ENCODE results near the gene PRRC2B.
"Not testable (repeated sequence)": the region's sequence is repeated elsewhere in the genome, so short reads cannot be mapped to it uniquely, and the experiment has no call there.

Gene PRRC2B

GRCh38 chr9:131546336-131547084 lies 152.6 kb downstream of the PRRC2B start:
- no peak for DNase-seq

- DNase-seq: not testable (repeated sequence)
Observed at GRCh38 chr9:131549186-131549585, 155.3 kb downstream of the PRRC2B start.
